G401.6 (cell line): ENCODE measurements around the gene PRDM1.

ENCODE experiments used
- FAIRE-seq: peaks from 2 replicates; lab custom pipeline; 2012; peaks lifted over from hg19 to GRCh38; lab: Jason Lieb, UNC

The PRDM1 gene

GRCh38 chr6:106085984-106086813, at the start of gene PRDM1:
TSS of gene PRDM1 (plus strand) at chr6:106086336. CDS start at chr6:106086554, 218 bp downstream.
- no peak for FAIRE-seq

DNA sequence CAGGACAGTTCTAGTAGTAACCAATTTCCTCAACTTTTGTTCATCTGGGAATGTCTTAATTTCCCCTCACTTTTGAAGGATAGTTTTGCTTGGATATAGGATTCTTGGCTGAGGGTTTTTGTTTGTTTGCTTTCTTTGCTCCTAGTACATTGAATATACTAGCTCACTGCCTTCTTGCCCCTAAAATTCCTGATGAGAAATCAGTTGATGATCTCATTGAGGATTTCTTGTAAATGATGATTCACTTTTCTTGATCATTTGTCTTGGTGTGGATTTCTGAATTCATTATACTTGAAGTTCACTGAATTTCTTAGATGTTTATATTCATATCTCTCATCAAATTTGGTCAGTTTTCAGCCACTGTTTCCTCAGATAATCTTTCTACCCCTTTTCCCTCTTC, 49.1 kb upstream of the PRDM1 start:
- FAIRE-seq = no peak

DNA sequence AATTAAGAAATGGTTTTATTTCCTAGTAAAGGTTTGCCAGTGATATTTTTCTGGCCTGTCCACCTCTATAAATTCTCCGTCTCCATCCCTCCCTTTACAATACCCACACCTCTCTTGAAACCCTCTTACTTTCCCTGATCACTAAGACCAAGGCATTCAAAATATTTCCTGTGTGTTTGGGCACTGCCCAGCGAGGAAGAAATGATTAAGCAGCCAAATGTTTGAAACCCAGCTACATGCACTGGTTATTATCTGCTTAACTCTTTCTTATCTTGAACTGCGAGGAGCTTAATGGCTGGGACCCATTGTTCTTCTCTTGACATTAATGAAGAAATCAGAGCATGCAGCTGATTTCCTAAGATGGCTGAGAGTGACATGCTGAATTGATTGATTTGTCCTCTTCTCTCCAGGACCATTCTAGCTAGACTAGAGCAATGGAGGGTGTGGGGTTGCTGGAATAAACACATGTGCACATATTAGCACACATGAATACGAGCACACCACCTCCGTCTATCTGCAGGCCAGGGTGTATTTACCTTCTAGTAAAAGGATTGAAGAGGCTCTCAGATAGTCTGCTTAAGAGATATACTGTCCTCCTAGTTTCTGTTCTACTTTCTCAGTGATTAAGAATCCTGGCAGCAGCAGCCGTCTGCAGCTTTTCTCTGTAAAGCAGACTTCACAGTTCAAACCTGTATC, 46.1 kb upstream of the PRDM1 start:
- no peak for FAIRE-seq

GRCh38 chr6:106044151-106044550, 42.0 kb upstream of the PRDM1 start:
- no peak for FAIRE-seq

DNA sequence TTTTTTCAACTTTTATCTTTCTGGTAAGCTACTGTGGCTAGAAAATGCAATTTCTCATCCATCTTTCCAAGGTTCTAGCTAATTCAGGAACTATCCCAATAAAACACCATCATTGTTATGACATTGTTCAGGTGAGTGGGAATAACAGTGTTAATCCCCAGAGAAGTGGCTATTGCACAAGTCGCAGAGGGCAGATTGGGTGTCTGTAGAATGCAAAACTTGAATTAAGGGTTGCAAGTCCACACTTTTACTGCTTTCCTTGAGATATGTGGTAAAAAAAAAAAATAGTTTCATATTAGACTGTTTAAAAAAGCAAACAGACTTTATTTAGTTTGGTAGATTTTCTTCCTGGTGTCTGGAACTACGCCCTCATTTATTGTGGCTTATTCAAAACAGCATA, 41.1 kb upstream of the PRDM1 start:
- no peak for FAIRE-seq

DNA sequence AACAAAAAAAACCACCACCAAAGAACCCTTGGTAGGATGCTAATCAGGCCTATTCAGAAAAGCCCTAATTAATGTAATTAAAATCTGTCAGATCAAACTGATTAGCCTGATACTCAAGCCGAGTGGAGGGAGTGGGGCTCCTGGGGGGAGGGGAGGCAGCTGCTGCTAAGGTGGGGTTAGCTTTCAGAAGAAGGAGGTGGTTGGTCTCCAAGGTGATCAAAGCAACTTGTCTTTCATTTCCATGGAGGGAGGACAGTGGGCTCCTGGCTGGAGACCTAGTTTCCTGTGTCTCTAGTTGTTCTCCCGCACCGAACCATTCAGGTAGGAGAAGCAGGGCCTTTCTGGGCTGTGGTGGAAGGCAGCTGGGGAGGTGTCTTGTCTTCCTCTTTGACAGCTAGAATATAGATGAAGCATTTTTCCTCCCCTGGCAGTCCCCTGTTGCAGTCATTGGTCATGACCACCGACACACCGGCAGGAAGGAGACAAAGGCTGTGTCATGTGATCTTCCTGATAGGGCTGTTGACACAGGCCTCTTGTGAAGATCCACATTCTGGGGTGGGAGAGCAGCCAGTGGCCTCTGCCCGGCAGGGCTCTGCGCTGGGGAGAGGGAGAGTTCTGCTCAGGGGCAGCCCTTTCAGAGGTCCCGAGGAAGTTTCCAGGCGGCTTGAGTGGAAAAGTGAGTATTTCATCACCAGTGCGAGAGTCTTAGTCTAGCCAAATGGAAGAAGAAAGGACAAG, 39.9 kb upstream of the PRDM1 start:
- no peak for FAIRE-seq

DNA sequence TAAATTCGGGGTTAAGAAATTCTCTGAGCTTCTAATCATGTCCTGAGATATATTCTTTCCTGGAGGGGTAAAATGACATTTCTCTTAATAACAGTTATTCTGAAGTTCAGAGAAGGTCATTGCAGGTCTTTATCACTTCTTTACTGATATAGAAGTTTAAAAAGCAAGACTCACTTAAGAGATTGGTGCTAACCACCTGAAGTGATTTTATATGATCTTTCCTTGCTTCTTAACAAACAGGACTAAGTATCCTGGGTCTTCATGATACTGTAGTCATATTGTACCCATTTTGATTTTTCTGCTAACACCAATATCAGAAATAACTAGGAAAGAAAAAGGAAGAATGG, 39.3 kb upstream of the PRDM1 start:
- no peak for FAIRE-seq

- FAIRE-seq = no peak
Observed at GRCh38 chr6:106048336-106048735, 37.8 kb upstream of the PRDM1 start.

GRCh38 chr6:106050538-106050937, 35.6 kb upstream of the PRDM1 start:
- no peak for FAIRE-seq

DNA sequence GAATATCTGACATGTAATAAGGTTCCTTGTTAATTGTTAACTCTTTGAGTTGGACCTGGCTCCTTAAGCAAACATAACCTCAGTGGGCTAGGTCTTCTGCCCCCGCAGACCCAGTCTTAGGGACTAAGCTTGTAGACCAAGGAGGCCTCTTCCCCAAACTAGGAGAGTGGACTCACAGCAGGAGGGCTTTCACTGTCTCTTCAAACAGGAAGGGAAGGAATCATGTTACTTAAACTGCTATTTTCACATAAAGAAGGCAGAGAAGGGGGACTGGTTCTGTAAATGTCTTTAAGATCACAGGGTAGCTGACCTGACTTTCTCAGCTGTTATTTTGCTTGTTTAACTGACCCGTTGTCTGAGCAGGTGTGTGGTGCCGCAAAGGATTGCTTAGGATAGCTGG, 34.9 kb upstream of the PRDM1 start:
- no peak for FAIRE-seq

DNA sequence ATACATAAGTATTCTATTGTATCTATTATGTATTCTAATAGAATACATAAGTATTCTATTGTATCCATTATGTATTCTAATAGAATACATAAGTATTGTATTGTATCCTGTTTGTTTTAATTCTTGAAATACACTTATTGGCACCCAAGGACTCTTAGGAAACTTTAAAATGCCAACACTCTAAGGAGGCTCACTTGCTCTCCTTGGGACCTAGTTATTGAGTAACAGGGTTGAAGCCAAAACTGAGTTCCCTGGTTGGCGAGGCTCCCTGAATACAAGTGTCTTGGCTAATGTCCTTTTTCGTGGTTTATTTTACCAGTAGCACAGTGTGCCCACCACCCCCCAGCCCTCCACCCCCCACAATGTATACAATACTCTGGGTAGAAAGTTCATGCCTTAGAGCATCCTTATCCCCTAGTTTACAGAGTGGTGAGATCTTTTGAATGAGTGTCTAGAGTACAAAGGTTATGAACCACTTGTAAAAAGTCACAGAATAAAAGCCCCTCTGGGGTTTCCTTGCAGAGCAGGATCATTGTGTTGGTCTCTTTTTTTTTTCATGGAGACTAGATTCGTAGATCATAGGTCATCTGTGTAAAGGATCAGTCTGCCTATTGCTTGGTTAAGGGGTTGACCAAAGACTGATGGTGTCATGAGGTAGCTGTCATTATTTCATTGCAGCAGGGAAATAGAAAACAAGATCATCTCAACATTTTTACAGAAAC, 32.5 kb upstream of the PRDM1 start:
- FAIRE-seq = no peak

DNA sequence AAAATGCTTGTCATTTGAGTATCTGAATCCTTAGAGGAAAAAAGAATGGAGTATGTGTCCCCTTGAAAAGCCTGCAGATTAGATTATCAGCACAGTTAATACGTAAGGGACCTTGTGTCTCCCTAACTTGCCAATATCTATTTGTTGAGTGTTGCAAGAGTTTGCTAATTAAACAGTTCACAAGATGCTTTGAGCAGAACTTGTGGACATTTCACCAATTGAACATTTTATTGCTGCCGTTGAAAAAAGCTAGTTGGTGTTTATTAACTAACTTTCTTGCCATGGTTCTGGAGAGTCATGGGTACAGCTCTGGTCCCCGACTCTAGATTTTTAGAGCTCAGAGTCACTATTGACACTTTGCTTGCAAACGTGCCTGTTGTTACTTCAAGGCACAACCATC, 30.6 kb upstream of the PRDM1 start:
- no peak for FAIRE-seq

DNA sequence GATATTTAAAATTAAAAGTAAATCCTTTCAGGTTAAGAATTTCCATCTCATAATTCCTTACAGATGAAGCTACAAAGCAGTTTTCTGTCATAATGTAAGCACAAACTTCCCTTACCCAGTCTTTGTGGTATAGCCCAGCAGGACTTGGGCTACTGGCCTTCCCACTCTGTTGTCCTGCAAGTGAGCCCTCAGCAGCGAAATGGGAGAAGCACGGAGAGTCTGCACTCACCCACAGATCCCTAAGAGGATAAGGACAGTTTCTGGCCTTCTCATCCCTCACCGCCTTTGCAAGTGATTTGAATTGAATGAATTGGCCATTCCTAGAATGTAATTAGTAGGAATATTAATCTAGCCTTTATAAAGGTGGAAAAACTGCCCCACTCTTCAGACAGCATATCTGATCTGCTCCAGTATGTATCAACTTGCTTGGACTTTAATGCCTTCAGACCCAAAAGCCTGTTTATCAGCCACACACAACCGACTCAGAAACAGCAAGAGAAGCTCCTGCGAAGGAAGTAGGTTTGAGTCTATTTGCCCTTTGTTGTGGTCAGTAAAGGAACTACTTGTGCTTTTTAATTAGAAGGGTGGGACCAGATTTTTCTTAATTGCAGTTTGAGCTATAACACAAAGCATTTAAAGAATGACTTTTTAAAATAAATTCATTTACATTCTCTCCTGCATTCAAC, 29.9 kb upstream of the PRDM1 start:
- no peak for FAIRE-seq

- no peak for FAIRE-seq
Observed at GRCh38 chr6:106056746-106057390, 29.3 kb upstream of the PRDM1 start.

DNA sequence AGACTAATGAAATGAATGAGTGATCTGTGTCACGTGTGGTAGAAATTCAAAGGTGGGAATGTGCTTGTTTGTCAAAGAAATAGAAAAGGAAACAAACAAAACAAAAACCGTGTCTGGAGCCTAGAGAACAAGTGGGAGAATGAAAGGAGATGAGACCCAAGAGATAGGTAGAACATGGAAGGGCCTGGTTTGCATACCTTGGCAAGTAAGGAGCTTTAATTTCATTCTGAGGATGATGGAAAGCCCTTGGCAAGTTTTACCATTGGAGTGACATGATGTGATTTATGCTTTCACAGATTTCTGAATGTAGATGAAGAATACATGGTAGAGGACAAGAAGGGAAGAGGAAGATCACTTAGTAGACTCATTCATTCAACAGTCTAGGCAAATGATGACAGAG, 26.8 kb upstream of the PRDM1 start:
- FAIRE-seq = no peak

- no peak for FAIRE-seq
Observed at GRCh38 chr6:106060167-106060566, 26.0 kb upstream of the PRDM1 start.

DNA sequence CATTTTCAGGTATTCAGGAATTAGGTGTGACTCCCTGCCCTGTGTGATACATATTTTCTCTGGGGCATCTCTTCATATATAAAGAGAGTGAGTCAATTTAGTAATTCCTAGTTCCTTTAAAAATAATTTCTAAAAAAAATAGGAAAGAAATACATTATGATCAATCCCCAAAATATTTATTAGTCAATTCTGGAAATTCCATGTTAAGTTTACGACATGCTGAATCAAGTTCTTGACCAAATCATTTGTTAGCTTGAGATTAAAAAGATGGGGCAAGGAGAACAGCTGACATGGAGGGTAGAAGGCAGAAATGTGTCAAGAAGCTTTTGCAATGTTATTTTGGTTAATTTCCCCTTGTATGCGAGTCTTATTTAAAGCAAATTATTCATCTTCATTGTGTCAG, 22.7 kb upstream of the PRDM1 start:
- no peak for FAIRE-seq

GRCh38 chr6:106064142-106064541, 22.0 kb upstream of the PRDM1 start:
- FAIRE-seq = no peak

- FAIRE-seq = no peak
Observed at GRCh38 chr6:106064756-106065155, 21.4 kb upstream of the PRDM1 start.

- FAIRE-seq = no peak
Observed at GRCh38 chr6:106066989-106067388, 19.1 kb upstream of the PRDM1 start.

DNA sequence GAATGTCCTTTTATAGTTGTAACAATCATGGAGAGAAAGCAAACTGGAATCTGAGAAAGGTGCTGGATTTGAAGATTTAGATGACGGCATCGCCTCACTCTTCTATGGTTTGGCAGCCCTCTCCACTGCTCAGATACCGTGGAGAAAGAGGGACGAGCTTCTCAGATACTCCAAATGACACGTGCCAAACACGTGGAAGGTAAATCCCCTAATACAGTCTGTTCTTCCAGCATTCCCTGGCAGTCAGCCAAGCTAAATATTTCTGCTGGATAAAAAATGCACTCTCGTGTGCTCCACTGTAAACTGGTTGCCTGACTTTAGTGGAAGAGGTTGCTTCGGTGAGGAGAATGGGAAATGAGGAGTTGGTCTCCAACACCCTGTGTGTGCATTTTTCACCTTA, 16.7 kb upstream of the PRDM1 start:
- FAIRE-seq = no peak
